ENCODE measurements around the gene GGA1. TPM values are rescaled to one million over a fixed set of nuclear protein-coding genes. Genes with fewer than 3 reads are reported as not detected.

Gene GGA1
- total and polyA plus RNA-seq, 11 donors = 22.7 to 45.7 (median 27.4) TPM

DNA sequence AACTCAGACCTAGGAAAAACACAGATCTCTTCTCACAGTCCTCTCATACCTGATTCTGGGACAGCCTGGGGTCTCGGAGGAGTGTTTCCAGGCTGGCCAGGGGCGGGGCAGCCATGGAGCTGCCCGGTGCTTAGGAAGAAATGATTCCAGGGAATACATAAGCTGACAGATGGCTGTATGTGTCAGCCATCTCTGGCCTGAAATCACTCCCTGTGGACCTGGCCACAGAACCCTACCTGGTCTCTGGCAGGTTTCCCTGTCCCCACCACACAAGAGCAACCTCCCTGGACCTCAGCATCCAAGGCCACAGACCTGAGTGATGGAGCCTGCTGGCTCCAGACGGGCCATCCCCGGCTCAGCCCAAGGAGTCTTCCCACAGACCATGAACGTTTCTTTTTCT is 10.0 kb downstream of the GGA1 start:
- H3K36me3 ChIP-seq = peaks cover 0 to 96% (median 80%) of the 10 kb centered on the region in 9 donors
- intact Hi-C loops (cut with DNase I) = no loop called here
- peaks cover 0 to 8% (median 4%) of the 10 kb centered on the region in 12 donors for H3K4me1 ChIP-seq
- DNase-seq (no peak), ATAC-seq (no peak)
- H3K27me3 ChIP-seq = no peaks in the 10 kb centered on the region
- WGBS, 4 donors = 91 to 93% (median 93%) methylated on average over 3 to 6 of the region's 6 CpGs
- H3K4me3 ChIP-seq = no peak overlapping the region
- no peak for TF ChIP-seq POLR2A (IDR thresholded peaks at IDR 0.05)
- TF ChIP-seq, protein P1, sequence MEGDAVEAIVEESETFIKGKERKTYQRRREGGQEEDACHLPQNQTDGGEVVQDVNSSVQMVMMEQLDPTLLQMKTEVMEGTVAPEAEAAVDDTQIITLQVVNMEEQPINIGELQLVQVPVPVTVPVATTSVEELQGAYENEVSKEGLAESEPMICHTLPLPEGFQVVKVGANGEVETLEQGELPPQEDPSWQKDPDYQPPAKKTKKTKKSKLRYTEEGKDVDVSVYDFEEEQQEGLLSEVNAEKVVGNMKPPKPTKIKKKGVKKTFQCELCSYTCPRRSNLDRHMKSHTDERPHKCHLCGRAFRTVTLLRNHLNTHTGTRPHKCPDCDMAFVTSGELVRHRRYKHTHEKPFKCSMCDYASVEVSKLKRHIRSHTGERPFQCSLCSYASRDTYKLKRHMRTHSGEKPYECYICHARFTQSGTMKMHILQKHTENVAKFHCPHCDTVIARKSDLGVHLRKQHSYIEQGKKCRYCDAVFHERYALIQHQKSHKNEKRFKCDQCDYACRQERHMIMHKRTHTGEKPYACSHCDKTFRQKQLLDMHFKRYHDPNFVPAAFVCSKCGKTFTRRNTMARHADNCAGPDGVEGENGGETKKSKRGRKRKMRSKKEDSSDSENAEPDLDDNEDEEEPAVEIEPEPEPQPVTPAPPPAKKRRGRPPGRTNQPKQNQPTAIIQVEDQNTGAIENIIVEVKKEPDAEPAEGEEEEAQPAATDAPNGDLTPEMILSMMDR (IDR thresholded peaks at IDR 0.05) = no peak
- H3K27ac ChIP-seq = no peak overlapping the region
- no peaks in the 10 kb centered on the region for H3K9me3 ChIP-seq

DNA sequence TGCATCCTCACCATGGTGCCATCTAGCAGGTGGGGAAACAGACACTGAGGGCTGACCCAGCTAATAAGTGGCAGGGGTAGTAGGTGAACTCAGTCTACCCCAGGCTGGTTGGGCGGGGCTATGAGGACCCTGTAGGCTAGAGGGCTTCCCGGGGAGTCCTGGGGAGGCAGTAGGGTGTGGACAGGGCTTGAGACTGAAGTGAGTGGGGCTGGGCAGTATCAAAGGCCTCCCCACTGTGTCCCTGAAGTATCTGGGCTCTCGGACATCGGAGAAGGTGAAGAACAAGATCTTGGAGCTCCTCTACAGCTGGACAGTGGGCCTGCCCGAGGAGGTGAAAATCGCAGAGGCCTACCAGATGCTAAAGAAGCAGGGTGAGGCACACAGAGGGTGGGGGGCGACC is 11.4 kb downstream of the GGA1 start:
- WGBS, 4 donors = 84 to 93% (median 91%) methylated on average over 6 to 7 of the region's 7 CpGs
- ATAC-seq (no peak), DNase-seq (no peak)
- H3K4me1 ChIP-seq = peaks cover 0 to 10% (median 7%) of the 10 kb centered on the region in 12 donors
- no peaks in the 10 kb centered on the region for H3K9me3 ChIP-seq
- H3K27ac ChIP-seq = no peak overlapping the region
- no peak overlapping the region for H3K4me3 ChIP-seq
- H3K36me3 ChIP-seq = peaks cover 0 to 96% (median 73%) of the 10 kb centered on the region in 9 donors
- H3K27me3 ChIP-seq = no peaks in the 10 kb centered on the region
- TF ChIP-seq, protein P1 (IDR thresholded peaks at IDR 0.05) = no peak
- no peak for TF ChIP-seq POLR2A (IDR thresholded peaks at IDR 0.05)
- intact Hi-C loops (cut with DNase I) = loop anchor here in 4 of 10 donors (5.0 kb wide), 2 partner anchors 62 to 172 kb away; no protein-coding TSS in a partner anchor

DNA sequence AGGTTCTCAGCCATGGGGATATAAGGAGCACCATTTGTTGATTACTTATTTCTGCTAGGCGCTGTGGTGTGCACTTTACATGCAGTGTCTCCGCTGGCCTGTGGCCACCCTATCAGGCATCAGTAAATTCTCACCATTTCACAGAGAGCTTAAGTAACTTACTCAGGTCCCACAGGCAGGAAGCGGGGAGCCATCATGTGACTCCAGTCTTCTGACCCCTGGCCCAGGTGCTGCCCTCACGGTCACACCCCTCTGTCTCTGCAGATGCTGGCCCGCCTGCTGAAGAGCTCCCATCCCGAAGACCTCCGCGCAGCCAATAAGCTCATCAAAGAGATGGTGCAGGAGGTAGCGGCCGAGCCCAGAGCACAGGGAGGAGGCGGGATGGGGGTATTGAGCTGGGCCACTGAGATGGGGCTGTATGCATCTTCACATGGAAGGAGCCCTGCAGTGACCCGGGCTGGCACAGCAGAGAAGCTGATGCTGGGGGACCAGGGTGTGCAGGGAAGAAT is 12.8 kb downstream of the GGA1 start:
- WGBS, 4 donors = 92 to 94% (median 93%) methylated on average over 7 to 12 of the region's 12 CpGs
- DNase-seq (no peak), ATAC-seq (no peak)
- Histone ChIP-seq H3K4me1 (peaks cover 0 to 22% (median 14%) of the 10 kb centered on the region in 12 donors), H3K4me3 (no peak overlapping the region), H3K9me3 (no peaks in the 10 kb centered on the region), H3K27me3 (no peaks in the 10 kb centered on the region), H3K36me3 (peaks cover 0 to 95% (median 66%) of the 10 kb centered on the region in 9 donors), H3K27ac (no peak overlapping the region)
- intact Hi-C loops (cut with DNase I) = loop anchor here in 4 of 10 donors (5.0 kb wide), 2 partner anchors 61 to 171 kb away; no protein-coding TSS in a partner anchor
- no peak for TF ChIP-seq POLR2A (IDR thresholded peaks at IDR 0.05)
- TF ChIP-seq, protein P1 (IDR thresholded peaks at IDR 0.05) = no peak

DNA sequence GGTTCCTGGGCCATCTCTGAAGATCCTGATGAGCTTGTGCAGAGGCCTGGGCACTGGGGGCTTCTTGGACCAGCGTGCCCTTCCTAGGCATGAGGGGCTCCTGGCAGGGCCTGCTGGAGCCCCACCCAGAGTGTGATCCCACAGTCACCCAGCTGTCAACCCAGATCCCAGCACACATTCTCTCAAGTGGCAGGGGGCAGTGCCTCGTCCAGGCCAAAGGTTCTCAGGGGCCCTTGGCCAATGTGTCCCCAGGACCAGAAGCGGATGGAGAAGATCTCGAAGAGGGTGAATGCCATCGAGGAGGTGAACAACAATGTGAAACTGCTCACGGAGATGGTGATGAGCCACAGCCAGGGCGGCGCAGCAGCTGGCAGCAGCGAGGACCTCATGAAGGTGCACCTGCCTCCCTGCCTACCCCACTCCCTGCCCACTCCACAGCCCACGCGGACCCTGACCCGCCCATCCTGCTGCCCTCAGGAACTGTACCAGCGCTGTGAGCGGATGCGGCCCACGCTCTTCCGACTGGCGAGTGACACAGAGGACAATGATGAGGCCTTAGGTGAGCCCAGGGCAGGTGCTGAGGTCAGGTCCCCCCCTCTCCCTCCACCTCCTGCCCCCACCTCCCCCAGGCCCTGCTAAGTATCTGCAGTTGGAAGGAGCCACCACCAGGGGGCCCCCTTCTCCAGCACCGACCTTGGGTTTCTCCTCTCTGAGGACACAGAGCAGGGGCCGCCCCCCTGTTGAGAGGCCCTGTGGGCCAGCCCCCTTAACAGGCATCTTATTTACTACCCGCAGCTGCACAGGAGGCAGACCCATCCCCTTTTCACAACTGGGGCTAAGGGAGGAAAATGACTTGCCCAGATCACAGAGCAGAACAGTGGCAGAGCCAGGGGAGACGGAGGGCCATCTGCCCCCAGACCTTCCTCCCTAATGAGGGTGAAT is 14.7 kb downstream of the GGA1 start:
- ATAC-seq (peak; percentile 49 to 69 (median 64)), DNase-seq (peak in 4 of 5 donors; percentile 61 to 84 (median 68))
- Histone ChIP-seq H3K27ac (peak overlapping the region in 2 of 12 donors; percentile 47 to 90), H3K4me1 (peaks cover 0 to 40% (median 25%) of the 10 kb centered on the region in 12 donors), H3K36me3 (peaks cover 0 to 79% (median 46%) of the 10 kb centered on the region in 9 donors), H3K4me3 (no peak overlapping the region), H3K9me3 (no peaks in the 10 kb centered on the region), H3K27me3 (no peaks in the 10 kb centered on the region)
- 65 to 77% (median 68%) methylated on average over 21 to 22 of the region's 22 CpGs for WGBS, 4 donors
- intact Hi-C loops (cut with DNase I) = loop anchor here in 4 of 10 donors (1.0 to 5.0 kb wide), 4 partner anchors 55 to 169 kb away; no protein-coding TSS in a partner anchor
- TF ChIP-seq, protein P1 (IDR thresholded peaks at IDR 0.05) = peak; percentile 75 to 91 (median 84)
- no peak for TF ChIP-seq POLR2A (IDR thresholded peaks at IDR 0.05)

All from heart left ventricle (tissue), 16 donors.